ENCODE results near the gene ROPN1L. TPM values are rescaled to one million over a fixed set of nuclear protein-coding genes. Genes with fewer than 3 reads are reported as not detected.

The ROPN1L gene
- total and polyA plus RNA-seq, 4 donors, result 12.0 to 34.8 (median 27.2) TPM

DNA sequence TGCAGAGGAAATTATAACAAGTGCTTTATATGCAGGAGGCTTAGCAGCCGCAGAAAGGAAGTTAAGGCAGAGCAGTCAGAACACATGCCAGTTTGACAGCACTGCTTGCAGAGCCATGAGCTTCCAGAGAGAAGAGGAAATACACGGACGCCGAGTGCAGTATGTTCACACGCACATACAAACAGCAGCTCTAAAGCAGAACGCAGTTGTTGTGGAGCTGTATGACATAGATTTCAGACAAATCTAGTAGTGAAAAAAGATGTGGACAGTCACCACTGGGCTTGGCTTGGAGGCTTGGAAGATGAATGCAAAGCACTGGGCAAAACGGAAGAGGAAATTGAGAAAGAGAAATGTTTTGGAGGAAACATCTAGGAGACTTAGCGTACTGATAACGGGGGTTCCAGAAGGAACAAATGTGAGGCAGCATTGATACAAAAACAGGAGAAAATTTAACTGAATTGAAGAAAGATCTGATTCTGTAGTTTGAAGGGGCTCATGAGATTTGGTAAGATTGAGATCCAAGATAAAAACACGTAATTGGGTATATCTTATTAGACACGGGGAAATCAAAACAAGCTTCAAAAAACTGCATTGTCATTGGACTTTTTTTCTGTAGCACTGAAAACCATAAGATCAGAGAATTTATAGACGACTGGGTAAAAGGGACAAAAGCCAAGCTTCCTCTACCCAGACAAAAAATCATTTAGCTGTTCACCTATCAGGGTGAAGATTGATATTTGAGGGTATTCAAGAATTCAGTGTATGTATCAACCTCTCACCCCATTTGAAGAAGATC lies 19.6 kb upstream of the ROPN1L start:
- WGBS, 2 donors, result 24 to 49% methylated on average over 12 of the region's 12 CpGs
- DNase-seq, result peak in 1 of 3 donors; percentile 40
- H3K4me3 ChIP-seq, result no peak overlapping the region

DNA sequence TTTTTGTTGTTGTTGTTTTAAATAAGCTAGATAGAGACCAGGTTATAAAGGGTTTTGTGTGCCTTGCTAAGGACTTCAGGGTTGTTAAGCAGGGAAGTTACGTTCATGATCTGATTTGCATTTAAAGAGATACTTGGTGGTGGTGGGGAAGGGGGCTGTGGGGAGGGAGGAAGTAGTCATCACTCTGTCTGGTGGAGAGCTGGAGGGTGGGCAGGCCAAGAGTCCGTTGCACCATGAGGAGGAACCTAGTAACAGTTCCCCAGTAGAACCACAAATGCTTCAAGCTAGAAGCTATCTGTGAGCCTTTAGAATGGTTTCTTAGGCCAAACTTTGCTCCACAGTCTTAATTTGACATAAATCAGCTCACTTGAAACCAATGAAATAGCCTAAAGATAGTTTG lies 18.7 kb upstream of the ROPN1L start:
- WGBS, 2 donors, result 42 to 66% methylated on average over 2 of the region's 2 CpGs
- Histone ChIP-seq H3K9me3 (ENCODE audit: control insufficient read depth in 4 of 4, insufficient read depth in 3 of 4, low read length in 3 of 4) (no peaks in the 10 kb centered on the region), H3K4me3 (no peak overlapping the region), H3K9ac (ENCODE audit: insufficient read depth in 1 of 2, low read length in 2 of 2) (no peak overlapping the region), H3K27ac (ENCODE audit: low read depth in 1 of 2, low read length in 1 of 2) (no peak overlapping the region), H3K4me1 (ENCODE audit: control insufficient read depth in 5 of 5, insufficient read depth in 5 of 5, low read length in 5 of 5) (peaks cover 0 to 11% (median 0%) of the 10 kb centered on the region in 5 donors), H3K36me3 (ENCODE audit: control insufficient read depth in 4 of 4, insufficient read depth in 4 of 4, low read length in 4 of 4) (peaks cover 26 to 56% (median 47%) of the 10 kb centered on the region in 4 donors), H3K27me3 (ENCODE audit: control insufficient read depth in 3 of 3, insufficient read depth in 3 of 3, low read length in 2 of 3) (no peaks in the 10 kb centered on the region)
- TF ChIP-seq, protein P1, sequence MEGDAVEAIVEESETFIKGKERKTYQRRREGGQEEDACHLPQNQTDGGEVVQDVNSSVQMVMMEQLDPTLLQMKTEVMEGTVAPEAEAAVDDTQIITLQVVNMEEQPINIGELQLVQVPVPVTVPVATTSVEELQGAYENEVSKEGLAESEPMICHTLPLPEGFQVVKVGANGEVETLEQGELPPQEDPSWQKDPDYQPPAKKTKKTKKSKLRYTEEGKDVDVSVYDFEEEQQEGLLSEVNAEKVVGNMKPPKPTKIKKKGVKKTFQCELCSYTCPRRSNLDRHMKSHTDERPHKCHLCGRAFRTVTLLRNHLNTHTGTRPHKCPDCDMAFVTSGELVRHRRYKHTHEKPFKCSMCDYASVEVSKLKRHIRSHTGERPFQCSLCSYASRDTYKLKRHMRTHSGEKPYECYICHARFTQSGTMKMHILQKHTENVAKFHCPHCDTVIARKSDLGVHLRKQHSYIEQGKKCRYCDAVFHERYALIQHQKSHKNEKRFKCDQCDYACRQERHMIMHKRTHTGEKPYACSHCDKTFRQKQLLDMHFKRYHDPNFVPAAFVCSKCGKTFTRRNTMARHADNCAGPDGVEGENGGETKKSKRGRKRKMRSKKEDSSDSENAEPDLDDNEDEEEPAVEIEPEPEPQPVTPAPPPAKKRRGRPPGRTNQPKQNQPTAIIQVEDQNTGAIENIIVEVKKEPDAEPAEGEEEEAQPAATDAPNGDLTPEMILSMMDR (IDR thresholded peaks at IDR 0.05; ENCODE audit: control extremely low read depth, extremely low read depth), result no peak
- DNase-seq, result no peak
- no peak for ATAC-seq (ENCODE audit: insufficient read depth, low FRiP score)

More for the DNA sequence above, 19.6 kb upstream of the ROPN1L start:
- no peak for ATAC-seq (ENCODE audit: insufficient read depth, low FRiP score)
- Histone ChIP-seq H3K27ac (ENCODE audit: low read depth in 1 of 2, low read length in 1 of 2) (peak overlapping the region in 1 of 2 donors; percentile 21), H3K27me3 (ENCODE audit: control insufficient read depth in 3 of 3, insufficient read depth in 3 of 3, low read length in 2 of 3) (no peaks in the 10 kb centered on the region), H3K4me1 (ENCODE audit: control insufficient read depth in 5 of 5, insufficient read depth in 5 of 5, low read length in 5 of 5) (peaks cover 0 to 11% (median 0%) of the 10 kb centered on the region in 5 donors), H3K9me3 (ENCODE audit: control insufficient read depth in 4 of 4, insufficient read depth in 3 of 4, low read length in 3 of 4) (no peaks in the 10 kb centered on the region), H3K36me3 (ENCODE audit: control insufficient read depth in 4 of 4, insufficient read depth in 4 of 4, low read length in 4 of 4) (peaks cover 28 to 58% (median 47%) of the 10 kb centered on the region in 4 donors), H3K9ac (ENCODE audit: insufficient read depth in 1 of 2, low read length in 2 of 2) (no peak overlapping the region)
- TF ChIP-seq, protein P1 (IDR thresholded peaks at IDR 0.05; ENCODE audit: control extremely low read depth, extremely low read depth), result no peak

DNA sequence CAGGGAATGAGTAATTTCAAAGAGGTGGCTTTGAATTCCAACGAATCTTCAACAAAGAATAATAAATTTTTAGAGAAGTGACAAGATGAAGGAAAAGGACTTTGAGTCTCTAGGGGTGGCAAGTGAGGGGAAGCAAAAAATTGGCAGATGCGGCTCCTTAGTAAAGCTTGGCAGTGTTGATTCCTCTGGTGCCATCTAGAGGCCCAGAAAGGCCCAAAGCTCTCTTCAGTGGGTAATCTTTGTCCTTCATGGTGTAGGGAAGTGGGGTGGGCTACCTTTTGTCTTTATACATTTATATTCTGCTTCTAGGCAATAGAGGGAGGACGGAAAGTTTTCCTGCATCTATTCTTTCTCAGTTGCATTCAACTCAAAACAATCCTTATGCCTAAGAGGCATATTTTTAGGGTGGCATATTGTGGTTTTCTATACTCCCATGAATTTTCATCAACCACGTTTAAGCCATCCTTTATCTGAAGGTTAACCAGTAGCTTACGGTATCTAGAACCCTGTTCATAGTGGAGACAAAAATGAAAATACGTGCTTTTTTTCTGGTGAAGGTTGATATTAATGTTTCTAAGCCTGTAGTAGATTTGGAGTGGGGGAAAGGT lies 17.5 kb upstream of the ROPN1L start:
- 64 to 75% methylated on average over 6 of the region's 6 CpGs for WGBS, 2 donors
- H3K4me1 ChIP-seq (ENCODE audit: control insufficient read depth in 5 of 5, insufficient read depth in 5 of 5, low read length in 5 of 5), result peaks cover 0 to 11% (median 0%) of the 10 kb centered on the region in 5 donors

More for the DNA sequence above, 17.5 kb upstream of the ROPN1L start:
- H3K36me3 ChIP-seq (ENCODE audit: control insufficient read depth in 4 of 4, insufficient read depth in 4 of 4, low read length in 4 of 4), result peaks cover 23 to 45% (median 40%) of the 10 kb centered on the region in 4 donors
- H3K9ac ChIP-seq (ENCODE audit: insufficient read depth in 1 of 2, low read length in 2 of 2), result no peak overlapping the region
- H3K4me3 ChIP-seq, result no peak overlapping the region
- H3K27me3 ChIP-seq (ENCODE audit: control insufficient read depth in 3 of 3, insufficient read depth in 3 of 3, low read length in 2 of 3), result no peaks in the 10 kb centered on the region
- TF ChIP-seq, protein P1 (IDR thresholded peaks at IDR 0.05; ENCODE audit: control extremely low read depth, extremely low read depth), result no peak
- no peak overlapping the region for H3K27ac ChIP-seq (ENCODE audit: low read depth in 1 of 2, low read length in 1 of 2)
- no peaks in the 10 kb centered on the region for H3K9me3 ChIP-seq (ENCODE audit: control insufficient read depth in 4 of 4, insufficient read depth in 3 of 4, low read length in 3 of 4)
- ATAC-seq (ENCODE audit: insufficient read depth, low FRiP score), result no peak
- peak; percentile 42 to 77 (median 73) for DNase-seq
